ENCODE results near the gene TCERG1L. TPM values are rescaled to one million over a fixed set of nuclear protein-coding genes. Genes with fewer than 3 reads are reported as not detected.

TCERG1L gene
- total RNA-seq, 1 donor from 2014 or later, result not detected

- intact Hi-C loops (cut with DNase I), result no loop called here
- ATAC-seq (ENCODE audit: poor library complexity) (no peak), DNase-seq (no peak)
These were observed 254.7 kb downstream of the TCERG1L start for GRCh38 chr10:131056781-131057180.

GRCh38 chr10:131056091-131056579 is 255.4 kb downstream of the TCERG1L start:
- no peak for DNase-seq
- intact Hi-C loops (cut with DNase I), result no loop called here
- ATAC-seq (ENCODE audit: poor library complexity), result no peak

GRCh38 chr10:131055437-131055836 is 256.1 kb downstream of the TCERG1L start:
- DNase-seq (no peak), ATAC-seq (ENCODE audit: poor library complexity) (no peak)
- intact Hi-C loops (cut with DNase I), result no loop called here

DNA sequence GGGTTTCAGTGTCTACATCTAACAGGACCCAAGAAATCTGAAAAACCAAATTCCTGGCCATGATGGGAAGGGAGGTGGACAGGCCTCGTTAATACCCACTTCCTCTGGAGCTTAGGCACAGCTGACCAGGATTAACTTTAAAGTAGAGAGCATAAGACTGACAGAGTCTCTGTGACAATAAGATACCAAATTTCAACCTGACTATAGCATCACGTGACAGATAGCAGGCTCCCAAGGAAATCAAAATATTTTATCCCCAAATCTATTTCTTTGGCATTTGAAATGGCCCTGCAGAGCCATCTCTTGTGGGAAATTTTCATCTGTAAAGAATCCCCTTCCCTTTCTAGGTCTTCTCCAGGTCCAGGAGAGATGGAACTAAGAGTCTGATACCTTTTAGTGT is 258.3 kb downstream of the TCERG1L start:
- intact Hi-C loops (cut with DNase I), result no loop called here
- ATAC-seq (ENCODE audit: poor library complexity) (no peak), DNase-seq (no peak)

- ATAC-seq (ENCODE audit: poor library complexity) (no peak), DNase-seq (no peak)
- intact Hi-C loops (cut with DNase I), result no loop called here
These were observed 261.3 kb downstream of the TCERG1L start for GRCh38 chr10:131050162-131050766.

DNA sequence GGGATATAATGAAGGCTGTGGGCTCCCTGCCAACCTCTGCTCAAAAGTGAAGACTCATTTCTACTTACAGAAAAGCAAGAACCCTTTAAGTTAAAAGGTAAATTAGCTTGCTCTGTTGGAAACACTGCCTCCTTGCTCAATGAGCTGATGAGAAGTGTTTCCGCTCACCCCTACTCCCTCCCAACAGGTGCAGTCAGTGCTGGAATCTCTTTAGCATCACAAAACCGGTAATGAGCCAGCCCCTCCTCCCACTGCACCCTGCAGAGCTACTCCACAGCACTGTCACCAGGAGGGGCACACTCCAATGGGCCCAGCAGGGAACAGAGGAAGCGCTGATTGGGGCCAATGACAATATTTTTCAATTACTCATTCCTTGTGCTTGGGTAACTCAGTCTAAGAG is 262.5 kb downstream of the TCERG1L start:
- intact Hi-C loops (cut with DNase I), result no loop called here
- no peak for ATAC-seq (ENCODE audit: poor library complexity)
- DNase-seq, result no peak

DNA sequence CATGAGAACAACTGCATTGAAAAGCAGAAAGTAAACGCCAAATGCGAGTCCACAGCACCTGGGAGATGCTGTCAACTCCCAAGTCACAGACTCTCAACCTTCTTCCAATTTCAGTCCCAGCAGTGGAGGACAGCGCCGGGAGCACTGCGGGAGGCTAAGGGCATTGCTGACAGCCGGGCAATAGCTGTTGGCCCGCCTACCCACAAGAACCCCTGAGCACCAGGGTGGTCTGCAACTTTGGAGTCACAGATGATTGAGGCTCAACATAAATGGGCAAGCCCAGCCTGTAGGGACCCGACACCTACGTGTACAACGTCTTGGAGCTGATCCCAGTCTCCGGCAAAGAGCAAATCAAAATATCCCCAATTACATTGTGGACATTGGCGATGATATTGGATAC is 262.9 kb downstream of the TCERG1L start:
- no peak for ATAC-seq (ENCODE audit: poor library complexity)
- no peak for DNase-seq
- intact Hi-C loops (cut with DNase I), result no loop called here

- intact Hi-C loops (cut with DNase I), result no loop called here
- ATAC-seq (ENCODE audit: poor library complexity) (no peak), DNase-seq (no peak)
These were observed 264.0 kb downstream of the TCERG1L start for GRCh38 chr10:131047501-131047900.

DNA sequence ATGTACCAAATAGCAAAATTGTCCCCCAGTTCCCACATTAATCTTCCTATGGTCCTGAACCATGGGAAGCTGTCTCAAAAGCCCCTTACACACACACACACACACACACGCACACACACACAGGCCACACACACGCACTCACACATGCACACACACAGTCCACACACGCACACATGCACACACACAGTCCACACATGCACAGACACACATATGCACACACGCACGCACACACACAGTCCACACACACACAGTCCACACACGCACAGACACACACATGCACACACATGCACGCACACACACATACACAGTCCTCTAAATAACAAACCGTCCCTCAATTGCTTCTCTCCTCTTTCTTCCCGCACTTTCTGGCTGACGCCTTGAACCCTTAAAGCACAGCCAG is 265.3 kb downstream of the TCERG1L start:
- intact Hi-C loops (cut with DNase I), result no loop called here
- no peak for DNase-seq
- ATAC-seq (ENCODE audit: poor library complexity), result no peak

DNA sequence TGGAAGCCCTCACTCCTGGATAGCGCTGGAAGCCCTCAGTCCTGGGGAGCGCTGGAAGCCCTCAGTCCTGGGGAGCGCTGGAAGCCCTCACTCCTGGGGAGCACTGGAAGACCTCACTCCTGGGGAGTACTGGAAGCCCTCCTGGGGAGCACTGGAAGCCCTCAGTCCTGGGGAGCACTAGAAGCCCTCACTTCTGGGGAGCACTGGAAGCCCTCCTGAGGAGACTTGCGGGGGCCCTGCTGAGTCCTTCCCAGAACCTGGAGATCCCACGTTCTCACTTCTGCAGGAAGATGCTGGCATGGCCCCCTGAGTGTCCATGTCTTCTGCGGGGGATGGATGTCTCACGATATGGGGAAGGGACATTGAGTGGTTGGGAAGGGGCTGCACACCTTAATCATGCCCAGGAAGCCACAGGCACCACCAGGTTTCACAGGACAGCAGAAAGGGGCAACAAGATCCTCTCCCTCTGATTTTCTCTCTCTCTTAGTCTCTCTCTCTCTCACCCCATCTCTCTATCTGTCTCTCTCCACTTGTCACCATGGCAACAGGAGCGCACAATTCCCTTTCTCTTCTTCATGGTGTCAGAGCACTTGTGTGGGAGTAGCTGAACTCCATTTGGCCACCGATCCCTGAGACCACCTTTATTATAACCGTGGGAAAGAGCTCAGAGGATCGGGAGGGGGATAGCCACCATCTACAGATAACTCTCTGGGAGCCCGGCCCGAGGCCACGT is 267.0 kb downstream of the TCERG1L start:
- ATAC-seq (ENCODE audit: poor library complexity) (no peak), DNase-seq (no peak)
- intact Hi-C loops (cut with DNase I), result no loop called here

GRCh38 chr10:131043039-131043691 is 268.4 kb downstream of the TCERG1L start:
- intact Hi-C loops (cut with DNase I), result no loop called here
- ATAC-seq (ENCODE audit: poor library complexity), result no peak
- no peak for DNase-seq

All from Right ventricle myocardium superior (tissue), 1 donor.